IMR-90 (cell line): ENCODE data around the gene NTSR1. TPM values are rescaled to one million over a fixed set of nuclear protein-coding genes. Genes with fewer than 3 reads are reported as not detected.
A peak's percentile ranks its signal among the peaks of the same experiment; 100 is the strongest.

ENCODE experiments used
- ATAC-seq: fragments of 200-7000 bp; cut with Tn5 transposase; 2 replicates; pipeline ENCODE4 v1.9.1; 2020; ENCODE audit warnings: low read depth, mild to moderate bottlenecking, moderate library complexity
- BruUV-seq: library from RNA; stranded (reverse); fragments of 400-500 nt; replicated peaks from 2 replicates; lab custom pipeline; 2021; lab: Mats Ljungman, UMichigan
- CTCF ChIA-PET: fragments of 300-600 bp; formaldehyde crosslinking; extraction: SDS; loops from one replicate; lab custom pipeline; 2021; ENCODE audit warnings: antibody characterized with exemption; lab: Yijun Ruan, JAX
- POLR2A ChIA-PET: fragments of 300-600 bp; sonication (Branson Sonifier 250); formaldehyde crosslinking; loops from one replicate; lab custom pipeline; 2022; ENCODE audit warnings: antibody characterized with exemption; ENCODE audit not compliant: unreplicated experiment; lab: Charles Lee
- DNase-seq: peaks from one replicate; pipeline ENCODE4 v3.0.0; 2013
- H2AFZ ChIP-seq: replicated peaks from 2 replicates; pipeline ENCODE3; 2013; ENCODE audit warnings: low read length, mild to moderate bottlenecking; ENCODE audit not compliant: poor library complexity
- H2AK5ac ChIP-seq: 2 replicates; pipeline ENCODE4 v1.6.1; 2013; ENCODE audit warnings: low read depth, low read length, inconsistent platforms
- H2AK9ac ChIP-seq: replicated peaks from 2 replicates; pipeline ENCODE3; 2013; ENCODE audit warnings: mild to moderate bottlenecking, low read depth, low read length, moderate library complexity; ENCODE audit not compliant: poor library complexity
- H2BK120ac ChIP-seq: 2 replicates; pipeline ENCODE4 v1.6.1; 2013; ENCODE audit warnings: low read depth, low read length, inconsistent platforms
- H2BK15ac ChIP-seq: 3 replicates; pipeline ENCODE4 v1.6.1; 2013; ENCODE audit warnings: low read depth, low read length, inconsistent platforms
- H2BK20ac ChIP-seq: 2 replicates; pipeline ENCODE4 v1.6.1; 2013; ENCODE audit warnings: low read depth, mild to moderate bottlenecking, inconsistent platforms, low read length, moderate library complexity
- H2BK5ac ChIP-seq: 2 replicates; pipeline ENCODE4 v1.6.1; 2013; ENCODE audit warnings: mild to moderate bottlenecking, low read depth, low read length, inconsistent platforms; ENCODE audit not compliant: poor library complexity, severe bottlenecking
- H3K14ac ChIP-seq: replicated peaks from 2 replicates; pipeline ENCODE4 v1.6.1; 2013; ENCODE audit warnings: low read depth, low read length, inconsistent platforms
- H3K18ac ChIP-seq: 2 replicates; pipeline ENCODE4 v1.6.1; 2013; ENCODE audit warnings: low read depth, low read length, control low read depth
- H3K23ac ChIP-seq: 2 replicates; pipeline ENCODE4 v1.6.1; 2013; ENCODE audit warnings: low read depth, low read length, inconsistent platforms
- H3K27ac ChIP-seq: 2 replicates; pipeline ENCODE4 v1.5.1; 2013; ENCODE audit warnings: mild to moderate bottlenecking, control low read depth, low read length; ENCODE audit not compliant: insufficient read depth
- H3K27me3 ChIP-seq: 2 replicates; pipeline ENCODE4 v1.6.1; 2013; ENCODE audit warnings: low read length; ENCODE audit not compliant: control insufficient read depth, insufficient read depth
- H3K36me3 ChIP-seq: 2 replicates; pipeline ENCODE4 v1.6.1; 2013; ENCODE audit warnings: low read length, mixed read lengths; ENCODE audit not compliant: control insufficient read depth, insufficient read depth
- H3K4ac ChIP-seq: 2 replicates; pipeline ENCODE4 v1.6.1; 2013; ENCODE audit warnings: low read depth, low read length, inconsistent platforms
- H3K4me1 ChIP-seq: 2 replicates; pipeline ENCODE4 v1.6.1; 2013; ENCODE audit warnings: low read length, mixed read lengths; ENCODE audit not compliant: control insufficient read depth, insufficient read depth
- H3K4me2 ChIP-seq: 2 replicates; pipeline ENCODE4 v1.6.1; 2013; ENCODE audit warnings: low read depth, mild to moderate bottlenecking, control low read depth, low read length, moderate library complexity
- H3K4me3 ChIP-seq: 2 replicates; pipeline ENCODE4 v1.5.1; 2013; ENCODE audit warnings: low read depth, mild to moderate bottlenecking, control low read depth, low read length, moderate library complexity; ENCODE audit not compliant: insufficient read depth
- H3K56ac ChIP-seq: 2 replicates; pipeline ENCODE4 v1.6.1; 2013; ENCODE audit warnings: low read length, inconsistent platforms; ENCODE audit not compliant: insufficient read depth; ENCODE audit errors: extremely low read depth
- H3K79me1 ChIP-seq, 2 experiments: 2 replicates each; pipeline ENCODE4 v1.6.1; 2013; ENCODE audit warnings: low read length in 2 of 2, inconsistent platforms in 1 of 2, low read depth in 1 of 2
- H3K9ac ChIP-seq: 2 replicates; pipeline ENCODE4 v1.6.1; 2013; ENCODE audit warnings: low read depth, low read length, control low read depth
- H3K9me1 ChIP-seq: 2 replicates; pipeline ENCODE4 v1.6.1; 2013; ENCODE audit warnings: low read length, inconsistent platforms; ENCODE audit not compliant: insufficient read depth
- H3K9me3 ChIP-seq: 2 replicates; pipeline ENCODE4 v1.6.1; 2013; ENCODE audit warnings: low read length; ENCODE audit not compliant: control insufficient read depth, insufficient read depth
- H4K20me1 ChIP-seq: 2 replicates; pipeline ENCODE4 v1.6.1; 2013; ENCODE audit warnings: low read length, inconsistent platforms; ENCODE audit not compliant: insufficient read depth
- H4K5ac ChIP-seq: 2 replicates; pipeline ENCODE4 v1.6.1; 2013; ENCODE audit warnings: mild to moderate bottlenecking, low read depth, low read length, control low read depth
- H4K8ac ChIP-seq, 2 experiments: 2 replicates each; pipeline ENCODE4 v1.6.1; 2013; ENCODE audit warnings: low read depth in 2 of 2, low read length in 2 of 2, control low read depth in 1 of 2, inconsistent platforms in 1 of 2
- H4K91ac ChIP-seq: 2 replicates; pipeline ENCODE4 v1.6.1; 2013; ENCODE audit warnings: low read depth, low read length, inconsistent platforms; ENCODE audit not compliant: insufficient read depth
- CEBPB ChIP-seq: IDR thresholded peaks from 2 replicates; pipeline ENCODE4 v1.6.1; 2012; ENCODE audit warnings: low read depth, low read length, improper control_type of control experiment
- CTCF ChIP-seq: conservative IDR thresholded peaks from 2 replicates; pipeline ENCODE4 v1.5.1; 2012; ENCODE audit warnings: mild to moderate bottlenecking, low read depth, low read length, improper control_type of control experiment
- ELK1 ChIP-seq: fragments of 150-350 bp; IDR thresholded peaks from 2 replicates; pipeline ENCODE4 v1.6.1; 2016; ENCODE audit warnings: low read depth, mild to moderate bottlenecking, low read length, moderate library complexity, borderline replicate concordance
- FOS ChIP-seq: fragments of 150-350 bp; IDR thresholded peaks from 2 replicates; pipeline ENCODE4 v1.6.1; 2016; ENCODE audit warnings: low read depth, low read length
- MAFK ChIP-seq: IDR thresholded peaks from 2 replicates; pipeline ENCODE4 v1.6.1; 2012; ENCODE audit warnings: low read depth, low read length, improper control_type of control experiment
- MAZ ChIP-seq: IDR thresholded peaks from 2 replicates; pipeline ENCODE4 v1.6.1; 2012; ENCODE audit warnings: low read depth, mild to moderate bottlenecking, low read length, improper control_type of control experiment, moderate library complexity, borderline replicate concordance
- MXI1 ChIP-seq: IDR thresholded peaks from 2 replicates; pipeline ENCODE4 v1.6.1; 2012; ENCODE audit warnings: low read depth, mild to moderate bottlenecking, low read length, moderate library complexity, borderline replicate concordance
- NFE2L2 ChIP-seq: fragments of 150-350 bp; IDR thresholded peaks from 2 replicates; pipeline ENCODE4 v1.6.1; 2016; ENCODE audit warnings: low read depth, mild to moderate bottlenecking, low read length
- RCOR1 ChIP-seq: IDR thresholded peaks from 2 replicates; pipeline ENCODE4 v1.6.1; 2012; ENCODE audit warnings: mild to moderate bottlenecking, low read length, improper control_type of control experiment; ENCODE audit not compliant: insufficient replicate concordance
- RFX5 ChIP-seq: IDR thresholded peaks from 2 replicates; pipeline ENCODE4 v1.8.0; 2012; ENCODE audit warnings: low read depth, mild to moderate bottlenecking, low read length, moderate library complexity
- SMC3 ChIP-seq: fragments of 150-350 bp; IDR thresholded peaks from 2 replicates; pipeline ENCODE4 v1.6.1; 2016; ENCODE audit warnings: low read depth, mild to moderate bottlenecking, antibody characterized with exemption, low read length, moderate library complexity
- USF2 ChIP-seq: fragments of 150-350 bp; IDR thresholded peaks from 2 replicates; pipeline ENCODE4 v1.6.1; 2017; ENCODE audit warnings: mild to moderate bottlenecking, antibody characterized with exemption, low read length, low read depth
- WGBS, 2 experiments: methylation state at CpG; one replicate each; pipeline versions ENCODE4 v1.1.5 to v1.1.7; 2013; ENCODE audit warnings: missing lambda C conversion rate in 2 of 2; ENCODE audit not compliant: insufficient read length in 1 of 2; ENCODE audit errors: extremely low coverage in 2 of 2; 5-methylcytosine and 5-hydroxymethylcytosine counted together
- dilution Hi-C: fragments of 300-500 bp; cut with HindIII; formaldehyde crosslinking; loops from one replicate; pipeline ENCODE4 v1.14.3; 2018; ENCODE audit warnings: low sequenced_read_pairs; ENCODE audit not compliant: unreplicated experiment
- in situ Hi-C: fragments of 300-500 bp; cut with MboI; formaldehyde crosslinking; loops from 3 replicates; pipeline ENCODE4 v1.14.3; 2019; ENCODE audit warnings: low sequenced_read_pairs, inconsistent platforms, mixed read lengths
- intact Hi-C: fragments of 100-400 bp; cut with micrococcal nuclease; formaldehyde crosslinking; loops from 2 replicates; pipeline ENCODE4 v1.10.0; 2022
- polyA plus RNA-seq, 3 experiments: library from polyadenylated mRNA; depleted of rRNA; stranded (reverse); fragments of >200 nt; gene quantifications; 2 replicates each; pipeline ENCODE4 v1.2.3, GENCODE V29; 2012; ENCODE audit warnings: low replicate concordance in 1 of 3
- total RNA-seq: library from RNA; depleted of rRNA; stranded (reverse); fragments of >200 nt; gene quantifications from 2 replicates; pipeline ENCODE4 v1.2.3, GENCODE V29; 2012

The NTSR1 gene
- total and polyA plus RNA-seq, 2 of the 4 experiments (the other 2 are of a cell fraction): 0.54 to 1.8 TPM

- Histone ChIP-seq H3K18ac (no peak overlapping the region), H3K56ac (no peak overlapping the region), H3K23ac (no peak overlapping the region), H3K4me3 (no peak overlapping the region), H4K91ac (no peak overlapping the region), H2BK15ac (no peak overlapping the region), H2AK9ac (peak overlapping the region; percentile 51), H2AFZ (peak overlapping the region; percentile 48), H3K27me3 (peaks cover 10% of the 10 kb centered on the region; the same call in 1 of the 2 replicates), H2BK20ac (no peak overlapping the region), H4K5ac (no peak overlapping the region), H3K9me3 (peaks cover 4% of the 10 kb centered on the region; the same call in 1 of the 2 replicates), H3K14ac (no peak overlapping the region), H4K8ac (no peak overlapping the region), H3K4me1 (peaks cover 3% of the 10 kb centered on the region; the same call in 1 of the 2 replicates), H3K4me2 (no peak overlapping the region), H2BK120ac (no peak overlapping the region), H2AK5ac (no peak overlapping the region; the same call in 1 of the 2 replicates), H4K20me1 (0 out of 2 replicates have a peak, but pooled peaks cover 2% of the 10 kb centered on the region), H3K79me1 (peaks cover 0 to 4% of the 10 kb centered on the region in 2 experiments; a peak in 1 of 4 replicates), H3K27ac (no peak overlapping the region), H3K4ac (no peak overlapping the region), H3K9me1 (no peaks in the 10 kb centered on the region), H3K36me3 (no peaks in the 10 kb centered on the region), H2BK5ac (no peak overlapping the region), H3K9ac (no peak overlapping the region)
- dilution Hi-C loops (no loop called here), in situ Hi-C loops (no loop called here), intact Hi-C loops (no loop called here)
- CTCF ChIA-PET: no interaction called here
- TF ChIP-seq MAZ (no peak), CEBPB (no peak), NFE2L2 (no peak), USF2 (no peak), ELK1 (no peak), MXI1 (no peak), RCOR1 (no peak), MAFK (no peak), RFX5 (no peak), CTCF (no peak), FOS (no peak), SMC3 (no peak)
- 7% methylated on average over 10 of the region's 13 CpGs; no CpG with 5 or more reads in 1 of the 2 experiments for WGBS, 2 experiments
- ATAC-seq (peak; percentile 53), DNase-seq (peak; percentile 38)
- no TSS peak for BruUV-seq
- POLR2A ChIA-PET: no interaction called here
Measured at GRCh38 chr20:62723351-62723750, 14.7 kb downstream of the NTSR1 start.
